OCI-LY1 (cell line): ENCODE data around the gene E4F1.

Source experiments
- CTCF ChIP-seq: fragments of 200-600 bp; sonication (generic), shearing (Covaris generic); IDR thresholded peaks from 2 replicates; pipeline ENCODE4 v1.5.1; 2017; ENCODE audit warnings: mild to moderate bottlenecking, antibody characterized with exemption, low read length, moderate library complexity, mixed read lengths
- EZH2 ChIP-seq: fragments of 200-600 bp; sonication (generic), shearing (Covaris generic); IDR thresholded peaks from 2 replicates; pipeline ENCODE4 v1.8.0; 2017; ENCODE audit warnings: borderline replicate concordance, mixed run types, mild to moderate bottlenecking, antibody characterized with exemption, low read length, moderate library complexity, mixed read lengths

GRCh38 chr16:2199621-2200139 lies 23.7 kb upstream of the E4F1 start:
- TF ChIP-seq CTCF (no peak), EZH2 (no peak)
